DOHH2 (cell line): Measurements from ENCODE around the gene PRXL2A.

Experiments used
- EZH2phosphoT487 ChIP-seq: fragments of 200-600 bp; sonication (generic); IDR thresholded peaks from 2 replicates; pipeline ENCODE4 v1.6.1; 2017; ENCODE audit warnings: borderline replicate concordance, mild to moderate bottlenecking, antibody characterized with exemption, low read length, moderate library complexity, mixed read lengths
- TF ChIP-seq, protein P1 (sequence below): fragments of 200-600 bp; sonication (generic); IDR thresholded peaks from one replicate; pipeline ENCODE4 v1.5.1; 2014; ENCODE audit warnings: antibody characterized with exemption, mild to moderate bottlenecking, low read depth, low read length; ENCODE audit not compliant: poor library complexity, severe bottlenecking

DNA sequence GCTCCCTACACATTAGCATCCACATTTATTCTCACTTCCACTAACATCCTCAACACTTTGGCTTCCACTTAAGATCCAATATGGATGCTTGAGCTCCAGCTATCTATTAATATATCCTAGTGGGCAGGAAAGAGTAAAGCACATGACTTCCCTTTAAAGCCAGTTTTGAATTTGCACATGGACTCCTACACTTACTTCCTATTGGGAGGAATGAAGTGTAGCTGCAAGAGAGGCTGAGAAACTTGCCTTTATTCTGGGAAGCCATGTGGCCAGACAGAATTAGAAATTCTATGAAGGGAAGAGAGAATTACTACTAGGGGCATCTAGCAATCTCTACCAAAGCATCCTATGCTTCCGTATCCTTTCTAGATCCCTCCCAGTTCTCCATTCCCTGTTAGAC, 42.8 kb downstream of the PRXL2A start:
- TF ChIP-seq, protein P1, sequence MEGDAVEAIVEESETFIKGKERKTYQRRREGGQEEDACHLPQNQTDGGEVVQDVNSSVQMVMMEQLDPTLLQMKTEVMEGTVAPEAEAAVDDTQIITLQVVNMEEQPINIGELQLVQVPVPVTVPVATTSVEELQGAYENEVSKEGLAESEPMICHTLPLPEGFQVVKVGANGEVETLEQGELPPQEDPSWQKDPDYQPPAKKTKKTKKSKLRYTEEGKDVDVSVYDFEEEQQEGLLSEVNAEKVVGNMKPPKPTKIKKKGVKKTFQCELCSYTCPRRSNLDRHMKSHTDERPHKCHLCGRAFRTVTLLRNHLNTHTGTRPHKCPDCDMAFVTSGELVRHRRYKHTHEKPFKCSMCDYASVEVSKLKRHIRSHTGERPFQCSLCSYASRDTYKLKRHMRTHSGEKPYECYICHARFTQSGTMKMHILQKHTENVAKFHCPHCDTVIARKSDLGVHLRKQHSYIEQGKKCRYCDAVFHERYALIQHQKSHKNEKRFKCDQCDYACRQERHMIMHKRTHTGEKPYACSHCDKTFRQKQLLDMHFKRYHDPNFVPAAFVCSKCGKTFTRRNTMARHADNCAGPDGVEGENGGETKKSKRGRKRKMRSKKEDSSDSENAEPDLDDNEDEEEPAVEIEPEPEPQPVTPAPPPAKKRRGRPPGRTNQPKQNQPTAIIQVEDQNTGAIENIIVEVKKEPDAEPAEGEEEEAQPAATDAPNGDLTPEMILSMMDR, result no peak
- TF ChIP-seq EZH2phosphoT487, result no peak
